IgD-negative memory B cell (primary cell): ENCODE data around the gene MYH9. TPM values are rescaled to one million over a fixed set of nuclear protein-coding genes. Genes with fewer than 3 reads are reported as not detected.
"Not testable (repeated sequence)": the region's sequence is repeated elsewhere in the genome, so short reads cannot be mapped to it uniquely, and the experiment has no call there.

Source experiments
- H3K27ac Mint-ChIP-seq, 3 donors: one replicate each; pipeline ENCODE4 v1.8.0; 2020 to 2022; ENCODE audit warnings: mild to moderate bottlenecking in 3 of 3, mixed read lengths in 3 of 3, moderate library complexity in 1 of 3
- H3K27me3 Mint-ChIP-seq: one replicate; pipeline ENCODE4 v1.8.0; 2021; ENCODE audit warnings: mixed read lengths
- H3K36me3 Mint-ChIP-seq: one replicate; pipeline ENCODE4 v1.8.0; 2020; ENCODE audit warnings: mild to moderate bottlenecking, mixed read lengths
- H3K4me1 Mint-ChIP-seq, 3 donors: one replicate each; pipeline ENCODE4 v1.8.0; 2020 to 2022; ENCODE audit warnings: mixed read lengths in 3 of 3, mild to moderate bottlenecking in 1 of 3
- H3K4me3 Mint-ChIP-seq, 4 donors: one replicate each; pipeline ENCODE4 v1.8.0; 2020 to 2022; ENCODE audit warnings: mild to moderate bottlenecking in 4 of 4, mixed read lengths in 4 of 4, moderate library complexity in 3 of 4
- H3K9me3 Mint-ChIP-seq, 3 donors: one replicate each; pipeline ENCODE4 v1.8.0; 2020 to 2021; ENCODE audit warnings: mixed read lengths in 3 of 3, mild to moderate bottlenecking in 1 of 3
- polyA plus RNA-seq: library from polyadenylated mRNA; unstranded; fragments of 300-500 nt; fragmentation: Illumina TruSeq; gene quantifications from one replicate; pipeline ENCODE4 v1.2.3, GENCODE V29; 2021

MYH9 gene
- 231 TPM for polyA plus RNA-seq

DNA sequence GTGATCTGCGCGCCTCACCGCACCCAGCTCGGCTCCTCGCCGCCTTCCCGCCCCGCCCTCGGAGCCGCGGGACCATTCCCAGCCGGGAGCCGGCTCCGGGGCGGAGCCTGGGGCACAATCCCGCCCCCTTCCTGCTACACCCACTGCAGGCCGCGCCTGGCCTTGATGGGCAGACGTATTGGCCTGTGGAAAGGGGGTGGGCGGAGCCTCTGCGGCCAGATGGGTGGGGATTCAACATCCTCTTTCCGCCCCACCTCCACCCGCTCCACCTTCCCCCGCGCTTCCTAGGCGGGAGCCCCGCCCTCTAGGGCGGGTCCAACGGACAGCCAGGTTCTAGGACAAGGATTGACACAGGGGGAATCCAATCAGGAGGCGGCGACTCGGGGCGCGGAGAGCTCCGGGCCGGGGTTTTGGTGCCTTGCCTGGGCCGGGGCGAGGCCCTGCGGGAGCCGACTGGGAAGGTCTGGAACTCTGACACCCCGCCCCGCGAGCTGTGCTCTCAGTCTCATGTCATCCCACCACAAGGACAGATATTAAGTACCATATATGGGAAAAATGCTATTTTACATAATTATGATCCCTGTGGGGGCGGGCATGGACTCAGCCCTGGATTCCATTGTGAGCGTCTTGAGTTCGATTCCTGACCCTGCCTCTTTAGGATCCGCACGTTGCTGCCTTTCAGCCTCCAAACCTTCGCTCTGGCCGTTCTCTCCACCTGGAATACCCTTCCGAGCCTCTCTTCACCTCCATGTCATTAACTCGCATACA, at the start of gene MYH9:
Gene MYH9, minus strand, starts transcription at position 9 of the 768 bp plus-strand sequence. CDS start 38,731 bp downstream, outside the sequence.
- H3K36me3 Mint-ChIP-seq: peaks cover 8% of the 10 kb centered on the region
- no peaks in the 10 kb centered on the region for H3K27me3 Mint-ChIP-seq
- peak within 1 kb of the TSS; percentile 91 to 99 (median 94) for H3K27ac Mint-ChIP-seq
- peaks cover 27 to 41% (median 34%) of the 10 kb centered on the region in 3 donors for H3K4me1 Mint-ChIP-seq
- peak within 1 kb of the TSS; percentile 91 to 98 (median 95) for H3K4me3 Mint-ChIP-seq
- no peaks in the 10 kb centered on the region for H3K9me3 Mint-ChIP-seq

- Mint-ChIP-seq H3K27ac (peak overlapping the region; percentile 84 to 96 (median 89)), H3K36me3 (no peaks in the 10 kb centered on the region), H3K4me1 (peaks cover 15 to 27% (median 16%) of the 10 kb centered on the region in 3 donors), H3K4me3 (peak overlapping the region in 3 of 4 donors; percentile 61 to 78 (median 67)), H3K9me3 (no peaks in the 10 kb centered on the region), H3K27me3 (no peaks in the 10 kb centered on the region)
Measured at GRCh38 chr22:36435516-36436415, 48.0 kb upstream of the MYH9 start.

DNA sequence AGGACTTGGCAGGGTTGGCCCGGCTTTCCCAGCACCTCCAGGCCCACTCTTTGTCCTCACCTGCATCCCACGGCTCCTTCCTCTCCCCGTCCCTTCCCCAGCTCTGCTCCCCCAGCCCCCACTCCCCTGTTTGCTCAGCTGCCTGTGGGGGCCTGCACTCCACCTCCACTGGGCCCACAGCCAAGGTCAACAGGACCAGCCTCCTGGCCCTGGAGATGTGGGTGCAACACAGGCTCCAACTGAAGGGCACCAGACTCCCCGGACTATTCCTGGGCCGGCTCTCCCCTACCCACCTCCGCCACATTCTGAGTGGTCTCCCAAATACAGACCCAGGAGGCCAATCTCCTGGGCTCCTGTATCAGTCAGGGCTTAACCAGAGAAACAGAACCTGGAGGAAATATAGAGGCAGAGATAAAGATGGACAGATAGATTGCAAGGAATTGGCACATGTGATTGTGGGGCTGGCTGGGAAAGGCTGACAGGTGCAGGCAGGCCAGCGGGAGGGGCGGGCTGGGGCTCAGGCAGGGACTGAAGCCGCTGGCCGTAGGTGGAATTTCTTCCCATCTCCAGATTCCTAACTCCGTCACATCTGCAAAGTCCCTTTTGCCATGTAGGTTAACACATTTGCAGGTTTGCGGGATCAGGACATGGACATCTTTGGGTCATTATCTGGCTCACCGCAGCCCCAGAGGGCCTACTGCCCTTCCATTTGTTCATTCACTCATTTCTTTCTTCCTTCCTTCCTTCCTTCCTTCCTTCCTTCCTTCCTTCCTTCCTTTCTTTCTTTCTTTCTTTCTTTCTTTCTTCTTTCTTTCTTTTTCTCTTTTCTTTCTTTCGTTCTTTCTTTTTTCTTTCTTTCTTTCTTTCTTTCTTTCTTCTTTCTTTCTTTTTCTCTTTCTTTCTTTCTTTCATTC, 45.8 kb upstream of the MYH9 start:
- no peaks in the 10 kb centered on the region for H3K36me3 Mint-ChIP-seq
- H3K9me3 Mint-ChIP-seq: no peaks in the 10 kb centered on the region
- H3K27ac Mint-ChIP-seq: peak overlapping the region in 1 of 3 donors; percentile 80
- H3K4me1 Mint-ChIP-seq: peaks cover 15 to 24% (median 16%) of the 10 kb centered on the region in 3 donors
- H3K27me3 Mint-ChIP-seq: no peaks in the 10 kb centered on the region
- H3K4me3 Mint-ChIP-seq: no peak overlapping the region

- peak overlapping the region in 1 of 4 donors; percentile 61 for H3K4me3 Mint-ChIP-seq
- no peaks in the 10 kb centered on the region for H3K36me3 Mint-ChIP-seq
- H3K4me1 Mint-ChIP-seq: peaks cover 15 to 24% (median 17%) of the 10 kb centered on the region in 3 donors
- no peaks in the 10 kb centered on the region for H3K27me3 Mint-ChIP-seq
- peak overlapping the region in 1 of 3 donors; percentile 78 for H3K27ac Mint-ChIP-seq
- H3K9me3 Mint-ChIP-seq: no peaks in the 10 kb centered on the region
Measured at GRCh38 chr22:36432592-36433317, 45.0 kb upstream of the MYH9 start.

DNA sequence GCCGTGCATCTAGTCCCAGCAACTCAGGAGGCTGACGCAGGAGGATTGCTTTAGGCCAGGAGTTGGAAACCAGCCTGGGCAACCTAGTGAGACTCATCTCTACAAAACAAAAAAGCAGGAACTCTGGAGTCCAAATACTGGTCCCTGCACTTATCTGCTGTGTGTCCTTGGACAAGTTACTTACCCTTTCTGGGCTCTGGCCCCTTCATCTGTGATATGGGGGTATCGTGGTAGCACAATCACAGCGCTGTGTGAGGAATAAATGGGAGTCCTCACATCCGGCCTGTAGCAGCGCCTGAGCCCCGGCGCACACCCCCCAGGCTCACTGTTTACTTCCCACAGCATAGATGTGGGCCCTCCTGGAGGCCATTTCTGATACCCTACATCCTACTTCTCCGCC, 44.2 kb upstream of the MYH9 start:
- H3K9me3 Mint-ChIP-seq: no peaks in the 10 kb centered on the region
- no peaks in the 10 kb centered on the region for H3K36me3 Mint-ChIP-seq
- no peaks in the 10 kb centered on the region for H3K27me3 Mint-ChIP-seq
- H3K27ac Mint-ChIP-seq: no peak overlapping the region
- no peak overlapping the region for H3K4me3 Mint-ChIP-seq
- peaks cover 15 to 27% (median 22%) of the 10 kb centered on the region in 3 donors for H3K4me1 Mint-ChIP-seq

- Mint-ChIP-seq H3K4me3 (no peak overlapping the region), H3K27me3 (no peaks in the 10 kb centered on the region), H3K36me3 (no peaks in the 10 kb centered on the region), H3K9me3 (no peaks in the 10 kb centered on the region), H3K27ac (no peak overlapping the region), H3K4me1 (peaks cover 15 to 24% (median 21%) of the 10 kb centered on the region in 3 donors)
Measured at GRCh38 chr22:36430863-36431262, 43.1 kb upstream of the MYH9 start.

DNA sequence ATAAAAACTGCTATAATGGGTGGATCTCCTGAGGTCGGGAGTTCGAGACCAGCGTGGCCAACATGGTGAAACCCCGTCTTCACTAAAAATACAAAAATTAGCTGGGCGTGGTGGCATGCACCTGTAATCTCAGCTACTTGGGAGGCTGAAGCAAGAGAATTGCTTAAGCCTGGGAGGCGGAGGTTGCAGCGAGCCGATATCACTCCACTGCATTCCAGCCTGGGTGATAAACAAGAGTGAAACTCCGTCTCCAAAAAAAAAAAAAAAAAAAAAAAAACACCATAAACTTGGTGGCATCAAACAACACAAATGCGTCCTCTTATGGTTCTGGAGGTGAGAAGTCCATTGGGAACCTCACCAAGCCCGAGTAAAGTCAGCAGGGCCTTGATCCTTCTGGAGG, 40.2 kb upstream of the MYH9 start:
- not testable (repeated sequence) for H3K9me3 Mint-ChIP-seq, H3K36me3 Mint-ChIP-seq, H3K27me3 Mint-ChIP-seq
- H3K4me1 Mint-ChIP-seq: peaks cover 11 to 20% (median 15%) of the 10 kb centered on the region in 3 donors
- peak overlapping the region in 1 of 4 donors; percentile 71 for H3K4me3 Mint-ChIP-seq
- peak overlapping the region in 1 of 3 donors; percentile 39 for H3K27ac Mint-ChIP-seq

DNA sequence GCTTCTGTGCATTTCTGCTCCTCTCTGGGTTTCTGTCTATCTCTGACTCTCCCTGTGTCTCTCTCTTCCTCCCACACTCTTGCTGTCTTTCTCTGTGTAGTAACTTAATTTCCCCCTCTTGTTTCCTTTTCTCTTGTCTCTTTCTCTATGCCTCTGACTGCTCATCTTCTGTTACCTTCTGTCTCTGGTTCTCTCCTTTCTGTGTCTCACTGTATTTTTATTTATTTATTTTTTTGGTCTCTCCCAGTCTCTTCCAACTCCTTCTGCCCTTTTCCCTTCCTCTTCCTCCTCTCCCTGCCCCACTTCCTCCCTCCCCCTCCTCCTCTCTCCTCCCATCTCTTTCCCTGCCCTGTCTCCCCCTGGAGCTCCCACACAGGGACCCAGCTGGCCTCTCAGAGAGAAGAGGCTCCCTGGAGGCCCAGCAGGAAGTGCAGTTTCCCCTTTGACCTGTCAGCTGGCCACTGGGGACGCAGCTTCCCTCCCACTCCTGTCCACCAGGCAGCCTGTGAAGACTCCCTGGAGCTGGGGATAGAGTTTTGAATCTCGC, 38.3 kb upstream of the MYH9 start:
- Mint-ChIP-seq H3K9me3 (no peaks in the 10 kb centered on the region), H3K4me1 (peaks cover 11 to 26% (median 21%) of the 10 kb centered on the region in 3 donors), H3K36me3 (no peaks in the 10 kb centered on the region), H3K4me3 (peak overlapping the region in 2 of 4 donors; percentile 11 to 66), H3K27me3 (peaks cover 1% of the 10 kb centered on the region), H3K27ac (peak overlapping the region in 1 of 3 donors; percentile 80)

GRCh38 chr22:36424901-36425579, 37.3 kb upstream of the MYH9 start:
- Mint-ChIP-seq H3K4me1 (peaks cover 16 to 30% (median 23%) of the 10 kb centered on the region in 3 donors), H3K9me3 (no peaks in the 10 kb centered on the region), H3K27ac (peak overlapping the region in 1 of 3 donors; percentile 6), H3K36me3 (no peaks in the 10 kb centered on the region), H3K27me3 (peaks cover 1% of the 10 kb centered on the region), H3K4me3 (peak overlapping the region in 2 of 4 donors; percentile 17 to 49)

- not testable (repeated sequence) for H3K27ac Mint-ChIP-seq
Measured at GRCh38 chr22:36424466-36424865, 36.7 kb upstream of the MYH9 start.

DNA sequence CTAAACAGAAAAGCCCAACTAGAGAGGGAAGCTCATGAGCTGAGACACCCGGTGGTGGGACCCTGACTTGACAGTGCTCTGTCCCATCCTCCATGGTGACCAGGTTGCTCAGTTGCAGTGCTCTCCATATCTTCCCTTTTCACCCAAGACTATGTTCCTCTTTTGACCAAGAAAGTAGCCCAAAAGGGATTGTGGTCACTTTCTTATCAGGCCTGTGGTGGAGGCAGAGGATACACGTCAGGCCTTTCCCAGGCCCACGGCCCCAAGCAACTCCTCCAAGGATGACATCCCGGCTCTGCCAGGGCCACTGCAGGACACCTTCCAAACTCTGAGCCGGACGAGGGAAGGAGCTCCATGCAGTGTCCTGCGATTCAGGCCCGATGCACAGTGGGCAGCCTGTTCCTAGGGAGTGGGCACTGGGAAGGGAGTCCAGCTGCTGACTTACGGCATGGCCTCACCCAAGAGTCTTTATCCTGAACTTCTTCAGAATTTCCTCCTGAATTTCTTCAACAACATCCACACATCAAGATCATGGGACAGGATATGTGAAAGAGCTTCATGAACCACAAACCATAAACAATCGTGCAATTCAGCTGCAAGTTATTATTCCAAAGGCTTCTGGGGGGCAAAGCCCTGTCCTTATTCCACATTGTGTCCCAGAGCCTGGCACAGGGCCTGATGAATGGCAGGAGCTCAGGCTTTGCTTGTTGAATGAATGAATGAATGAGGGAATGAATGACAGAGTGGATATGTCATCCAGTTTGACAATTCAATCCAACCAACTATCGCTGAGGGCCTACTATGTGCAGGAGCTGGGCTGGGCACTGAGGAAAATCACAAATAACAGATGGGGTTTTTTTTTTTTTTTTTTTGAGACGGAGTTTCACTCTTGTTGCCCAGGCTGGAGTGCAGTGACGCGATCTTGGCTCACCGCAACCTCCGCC, 36.0 kb upstream of the MYH9 start:
- Mint-ChIP-seq H3K36me3 (no peaks in the 10 kb centered on the region), H3K9me3 (no peaks in the 10 kb centered on the region), H3K27ac (peak overlapping the region in 1 of 3 donors; percentile 80), H3K4me3 (peak overlapping the region in 3 of 4 donors; percentile 16 to 45 (median 28)), H3K27me3 (peaks cover 1% of the 10 kb centered on the region), H3K4me1 (peaks cover 21 to 36% (median 29%) of the 10 kb centered on the region in 3 donors)

More at GRCh38 chr22:36424466-36424865, 36.7 kb upstream of the MYH9 start:
- Mint-ChIP-seq H3K4me1 (peaks cover 17 to 33% (median 25%) of the 10 kb centered on the region in 3 donors), H3K4me3 (peak overlapping the region in 2 of 4 donors; percentile 6 to 45)
- not testable (repeated sequence) for H3K36me3 Mint-ChIP-seq, H3K27me3 Mint-ChIP-seq, H3K9me3 Mint-ChIP-seq
